Measurements from ENCODE around the gene CNTN2. TPM values are rescaled to one million over a fixed set of nuclear protein-coding genes. Genes with fewer than 3 reads are reported as not detected.

CNTN2 gene
- polyA plus RNA-seq, 1 donor (not counting 4 experiments of a cell fraction or from before 2014, with no cell fraction given) = not detected

DNA sequence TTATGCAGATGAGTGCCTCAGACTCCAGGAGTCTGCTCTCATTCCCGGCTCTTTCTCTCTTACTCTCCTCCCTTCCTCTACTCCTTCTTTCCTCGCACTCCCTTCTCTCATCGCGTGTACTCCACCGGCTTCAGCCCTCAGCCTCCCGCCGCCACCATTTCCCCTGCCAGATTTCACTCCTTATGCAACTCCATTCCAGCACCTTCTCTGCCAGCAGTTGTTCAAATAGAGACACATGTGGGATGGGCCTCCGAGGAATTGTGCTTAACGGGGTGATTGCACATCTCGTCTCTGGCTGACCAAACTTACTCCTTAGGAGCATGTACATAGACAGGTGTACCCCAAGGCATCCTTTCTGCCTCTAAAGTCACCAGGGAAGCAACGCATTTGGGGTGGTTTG is 2.1 kb downstream of the CNTN2 start:
- H3K9me3 ChIP-seq (ENCODE audit: control insufficient read depth, low read depth, low read length) = no peaks in the 10 kb centered on the region
- dilution Hi-C loops (cut with MboI; ENCODE audit: extremely low pct_ligation_motif_present, low sequenced_read_pairs) = no loop called here

DNA sequence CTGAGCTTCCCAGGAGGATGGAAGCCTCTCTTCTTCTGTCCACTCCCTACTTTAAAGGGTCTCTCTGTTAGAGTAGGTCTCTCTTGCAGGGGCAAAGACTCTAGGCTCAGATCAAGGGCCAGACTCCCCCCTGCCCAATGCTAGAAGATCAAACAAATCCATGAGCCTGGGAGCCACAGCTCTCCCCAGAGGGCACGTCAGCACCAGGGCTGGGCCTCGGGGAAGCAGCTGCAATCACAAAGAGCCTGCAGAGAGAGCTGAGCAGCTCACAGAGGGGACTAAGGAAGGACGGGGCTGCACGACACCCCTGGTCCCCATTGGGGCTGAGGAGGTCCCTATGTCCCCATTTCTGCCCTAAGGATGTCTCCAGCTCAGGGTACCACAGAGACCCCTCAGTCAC is 3.9 kb downstream of the CNTN2 start:
- no peak overlapping the region for H3K27ac ChIP-seq (ENCODE audit: control insufficient read depth, insufficient read depth, low read length)
- H3K9ac ChIP-seq (ENCODE audit: control insufficient read depth, extremely low read depth, insufficient read depth, low read length) = no peak overlapping the region
- no peak for DNase-seq (ENCODE audit: low read depth, low spot score)
- no peaks in the 10 kb centered on the region for H3K4me1 ChIP-seq (ENCODE audit: control insufficient read depth, extremely low read depth, insufficient read depth, low read length)
- no peak for TF ChIP-seq CTCF (optimal IDR thresholded peaks at IDR 0.05 in 1 of 3, IDR thresholded peaks at IDR 0.05 in 1 of 3, conservative IDR thresholded peaks at IDR 0.05 in 1 of 3; ENCODE audit: extremely low read depth in 1 of 3, insufficient read depth in 2 of 3, low read length in 3 of 3)
- no peak for TF ChIP-seq EZH2 (IDR thresholded peaks at IDR 0.05; ENCODE audit: low read length)
- H3K36me3 ChIP-seq (ENCODE audit: control insufficient read depth in 2 of 2, extremely low read depth in 1 of 2, insufficient read depth in 2 of 2, low read length in 2 of 2) = no peaks in the 10 kb centered on the region
- H3K79me2 ChIP-seq (ENCODE audit: control insufficient read depth, insufficient read depth, low read length) = no peaks in the 10 kb centered on the region
- H4K20me1 ChIP-seq (ENCODE audit: control insufficient read depth, extremely low read depth, insufficient read depth, low read length) = no peaks in the 10 kb centered on the region
- H2AFZ ChIP-seq (ENCODE audit: control insufficient read depth, low read length) = no peak overlapping the region
- dilution Hi-C loops (cut with MboI; ENCODE audit: extremely low pct_ligation_motif_present, low sequenced_read_pairs) = no loop called here
- H3K4me3 ChIP-seq (ENCODE audit: control insufficient read depth in 2 of 3, extremely low read depth in 1 of 3, insufficient read depth in 2 of 3, low read depth in 1 of 3, low read length in 3 of 3) = no peak overlapping the region
- no peaks in the 10 kb centered on the region for H3K9me1 ChIP-seq (ENCODE audit: control insufficient read depth, extremely low read depth, insufficient read depth, low read length)
- no peak overlapping the region for H3K4me2 ChIP-seq (ENCODE audit: control insufficient read depth, extremely low read depth, insufficient read depth, low read depth, low read length)
- no peak for FAIRE-seq
- no peaks in the 10 kb centered on the region for H3K9me3 ChIP-seq (ENCODE audit: control insufficient read depth, low read depth, low read length)
- H3K27me3 ChIP-seq (ENCODE audit: control insufficient read depth, extremely low read depth, insufficient read depth, low read length) = peaks cover 68% of the 10 kb centered on the region

More for the DNA sequence above, 2.1 kb downstream of the CNTN2 start:
- no peak overlapping the region for H3K9ac ChIP-seq (ENCODE audit: control insufficient read depth, extremely low read depth, insufficient read depth, low read length)
- no peak overlapping the region for H3K4me3 ChIP-seq (ENCODE audit: control insufficient read depth in 2 of 3, extremely low read depth in 1 of 3, insufficient read depth in 2 of 3, low read depth in 1 of 3, low read length in 3 of 3)
- TF ChIP-seq EZH2 (IDR thresholded peaks at IDR 0.05; ENCODE audit: low read length) = peak; percentile 11
- no peak for TF ChIP-seq CTCF (optimal IDR thresholded peaks at IDR 0.05 in 1 of 3, IDR thresholded peaks at IDR 0.05 in 1 of 3, conservative IDR thresholded peaks at IDR 0.05 in 1 of 3; ENCODE audit: extremely low read depth in 1 of 3, insufficient read depth in 2 of 3, low read length in 3 of 3)
- no peaks in the 10 kb centered on the region for H3K79me2 ChIP-seq (ENCODE audit: control insufficient read depth, insufficient read depth, low read length)
- H3K4me1 ChIP-seq (ENCODE audit: control insufficient read depth, extremely low read depth, insufficient read depth, low read length) = no peaks in the 10 kb centered on the region
- no peak overlapping the region for H2AFZ ChIP-seq (ENCODE audit: control insufficient read depth, low read length)
- DNase-seq (ENCODE audit: low read depth, low spot score) (no peak), FAIRE-seq (no peak)
- no peaks in the 10 kb centered on the region for H3K9me1 ChIP-seq (ENCODE audit: control insufficient read depth, extremely low read depth, insufficient read depth, low read length)
- H3K27ac ChIP-seq (ENCODE audit: control insufficient read depth, insufficient read depth, low read length) = no peak overlapping the region
- peaks cover 74% of the 10 kb centered on the region for H3K27me3 ChIP-seq (ENCODE audit: control insufficient read depth, extremely low read depth, insufficient read depth, low read length)
- no peaks in the 10 kb centered on the region for H4K20me1 ChIP-seq (ENCODE audit: control insufficient read depth, extremely low read depth, insufficient read depth, low read length)
- H3K36me3 ChIP-seq (ENCODE audit: control insufficient read depth in 2 of 2, extremely low read depth in 1 of 2, insufficient read depth in 2 of 2, low read length in 2 of 2) = no peaks in the 10 kb centered on the region
- H3K4me2 ChIP-seq (ENCODE audit: control insufficient read depth, extremely low read depth, insufficient read depth, low read depth, low read length) = no peak overlapping the region
